Upper lobe of left lung (tissue), 6 donors: ENCODE data around the gene CD8B. TPM values are rescaled to one million over a fixed set of nuclear protein-coding genes. Genes with fewer than 3 reads are reported as not detected.

ENCODE experiments used
- ATAC-seq, 2 donors: fragments of 200-7000 bp; cut with Tn5 transposase; one replicate each; pipeline ENCODE4 v1.9.1; 2022; ENCODE audit warnings: mild to moderate bottlenecking in 2 of 2, moderate library complexity in 2 of 2; ENCODE audit not compliant: low FRiP score in 2 of 2
- DNase-seq, 2 donors: peaks; one replicate each; pipeline ENCODE4 v3.0.0-alpha.2; 2019 to 2020
- H3K27ac ChIP-seq, 4 donors: fragments of 200-600 bp; sonication (generic); one replicate each; pipeline ENCODE4 v1.5.1; 2016 to 2019
- H3K27me3 ChIP-seq, 4 donors: fragments of 200-600 bp; sonication (generic); one replicate each; pipeline ENCODE4 v1.5.1; 2017 to 2019
- H3K36me3 ChIP-seq, 4 donors: fragments of 200-600 bp; sonication (generic); one replicate each; pipeline ENCODE4 v1.5.1; 2016 to 2019
- H3K4me1 ChIP-seq, 4 donors: fragments of 200-600 bp; sonication (generic); one replicate each; pipeline ENCODE4 v1.5.1; 2018 to 2019
- H3K4me3 ChIP-seq, 4 donors: fragments of 200-600 bp; sonication (generic); one replicate each; pipeline ENCODE4 v1.5.1; 2017 to 2019; ENCODE audit warnings: mild to moderate bottlenecking in 2 of 4, moderate library complexity in 1 of 4
- H3K9me3 ChIP-seq, 4 donors: fragments of 200-600 bp; sonication (generic); one replicate each; pipeline ENCODE4 v1.5.1; 2018 to 2019
- EP300 ChIP-seq, 4 donors: sonication (generic); formaldehyde crosslinking; IDR thresholded peaks; one replicate each; pipeline ENCODE4 v1.5.1; 2017; ENCODE audit warnings: antibody characterized with exemption in 4 of 4, control low read depth in 2 of 4
- POLR2A ChIP-seq, 4 donors: fragments of 450-650 bp; IDR thresholded peaks; one replicate each; pipeline ENCODE4 v1.5.1; 2016 to 2017; ENCODE audit warnings: antibody characterized with exemption in 4 of 4, mild to moderate bottlenecking in 2 of 4
- POLR2AphosphoS5 ChIP-seq, 2 donors: sonication (generic); formaldehyde crosslinking; IDR thresholded peaks; one replicate each; pipeline ENCODE4 v1.5.1; 2017; ENCODE audit warnings: antibody characterized with exemption in 2 of 2
- WGBS, 2 donors: methylation state at CpG; one replicate each; pipeline ENCODE4 v1.1.5; 2017 to 2018; 5-methylcytosine and 5-hydroxymethylcytosine counted together
- total RNA-seq, 6 donors: library from RNA; depleted of rRNA in 4 of 6; stranded (reverse); fragments of >200 nt in 4 of 6; gene quantifications; one replicate each; pipeline versions ENCODE4 v1.1.0 to v1.2.1, GENCODE V29; 2016 to 2021
- TF ChIP-seq, protein P1 (sequence below), 6 experiments: fragments of 450-650 bp in 4 of 6; fragments of 200-600 bp in 2 of 6; sonication (generic) in 2 of 6; IDR thresholded peaks; one replicate each; pipeline ENCODE4 v1.5.1; 2016 to 2019; ENCODE audit warnings: antibody characterized with exemption in 6 of 6
- donor health status: DM: no; HTN: no; CAD: no; lungs with moderate emphysema.
- donor health status: DM: no; HTN: yes; CAD: no; lungs with severe emphysema.

CD8B gene
- total RNA-seq, 6 donors from 2014 or later, result 1.4 to 13.3 (median 5.2) TPM

DNA sequence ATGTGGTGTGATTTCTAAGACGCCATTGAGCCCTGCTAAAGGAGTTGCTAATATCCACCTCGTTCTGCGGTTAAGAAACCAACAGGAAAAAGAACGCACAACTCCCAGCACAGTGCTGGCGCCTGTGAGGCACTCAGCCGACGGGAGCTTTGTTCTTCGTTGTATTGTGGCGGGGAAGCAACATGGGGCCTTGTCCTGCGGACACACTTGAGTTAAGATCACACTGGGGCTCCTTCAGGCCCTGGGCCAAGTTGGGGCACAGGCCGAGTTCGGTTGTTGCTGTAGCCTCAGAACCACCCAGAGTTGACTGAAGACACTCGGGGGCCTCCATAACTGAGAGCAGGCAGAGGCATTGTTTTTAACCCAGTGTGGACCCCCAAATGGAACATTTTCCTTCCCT is 40.4 kb downstream of the CD8B start:
- Histone ChIP-seq H3K4me1 (no peaks in the 10 kb centered on the region), H3K36me3 (no peaks in the 10 kb centered on the region), H3K9me3 (peaks cover 0 to 6% (median 2%) of the 10 kb centered on the region in 4 donors), H3K4me3 (no peak overlapping the region), H3K27ac (no peak overlapping the region), H3K27me3 (no peaks in the 10 kb centered on the region)
- WGBS, 2 donors, result 80 to 90% methylated on average over 13 of the region's 13 CpGs
- ATAC-seq (no peak), DNase-seq (no peak)
- TF ChIP-seq EP300 (IDR thresholded peaks at IDR 0.05), result no peak
- TF ChIP-seq POLR2A (IDR thresholded peaks at IDR 0.05), result no peak
- TF ChIP-seq, protein P1, sequence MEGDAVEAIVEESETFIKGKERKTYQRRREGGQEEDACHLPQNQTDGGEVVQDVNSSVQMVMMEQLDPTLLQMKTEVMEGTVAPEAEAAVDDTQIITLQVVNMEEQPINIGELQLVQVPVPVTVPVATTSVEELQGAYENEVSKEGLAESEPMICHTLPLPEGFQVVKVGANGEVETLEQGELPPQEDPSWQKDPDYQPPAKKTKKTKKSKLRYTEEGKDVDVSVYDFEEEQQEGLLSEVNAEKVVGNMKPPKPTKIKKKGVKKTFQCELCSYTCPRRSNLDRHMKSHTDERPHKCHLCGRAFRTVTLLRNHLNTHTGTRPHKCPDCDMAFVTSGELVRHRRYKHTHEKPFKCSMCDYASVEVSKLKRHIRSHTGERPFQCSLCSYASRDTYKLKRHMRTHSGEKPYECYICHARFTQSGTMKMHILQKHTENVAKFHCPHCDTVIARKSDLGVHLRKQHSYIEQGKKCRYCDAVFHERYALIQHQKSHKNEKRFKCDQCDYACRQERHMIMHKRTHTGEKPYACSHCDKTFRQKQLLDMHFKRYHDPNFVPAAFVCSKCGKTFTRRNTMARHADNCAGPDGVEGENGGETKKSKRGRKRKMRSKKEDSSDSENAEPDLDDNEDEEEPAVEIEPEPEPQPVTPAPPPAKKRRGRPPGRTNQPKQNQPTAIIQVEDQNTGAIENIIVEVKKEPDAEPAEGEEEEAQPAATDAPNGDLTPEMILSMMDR (IDR thresholded peaks at IDR 0.05), result no peak
- no peak for TF ChIP-seq POLR2AphosphoS5 (IDR thresholded peaks at IDR 0.05)

DNA sequence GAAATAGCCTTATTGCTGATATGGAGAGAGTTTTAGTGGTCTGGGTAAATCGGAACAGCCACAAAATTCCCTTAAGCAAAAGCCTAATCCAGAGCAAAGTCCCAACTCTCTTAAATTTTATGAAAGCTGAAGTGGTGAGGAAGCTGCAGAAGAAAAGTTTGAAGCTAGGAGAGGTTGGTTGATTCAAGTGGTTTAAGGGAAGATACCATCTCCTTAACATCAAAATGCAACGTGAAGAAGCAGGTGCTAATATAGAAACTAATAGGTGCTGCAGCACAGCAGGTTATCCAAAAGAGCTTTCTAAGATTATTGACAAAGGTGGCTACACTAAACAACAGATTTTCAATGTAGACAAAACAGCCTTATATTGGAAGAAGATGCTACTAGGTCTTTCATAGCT is 42.7 kb downstream of the CD8B start:
- no peaks in the 10 kb centered on the region for H3K27me3 ChIP-seq
- no peaks in the 10 kb centered on the region for H3K36me3 ChIP-seq
- WGBS, 2 donors, result 82 to 90% methylated on average over 2 of the region's 2 CpGs
- H3K9me3 ChIP-seq, result peaks cover 0 to 6% (median 2%) of the 10 kb centered on the region in 4 donors
- H3K4me3 ChIP-seq, result no peak overlapping the region
- no peak overlapping the region for H3K27ac ChIP-seq
- no peak for TF ChIP-seq POLR2A (IDR thresholded peaks at IDR 0.05)
- TF ChIP-seq, protein P1 (IDR thresholded peaks at IDR 0.05), result no peak
- no peak for TF ChIP-seq POLR2AphosphoS5 (IDR thresholded peaks at IDR 0.05)
- no peak for TF ChIP-seq EP300 (IDR thresholded peaks at IDR 0.05)
- ATAC-seq (no peak), DNase-seq (no peak)
- no peaks in the 10 kb centered on the region for H3K4me1 ChIP-seq

DNA sequence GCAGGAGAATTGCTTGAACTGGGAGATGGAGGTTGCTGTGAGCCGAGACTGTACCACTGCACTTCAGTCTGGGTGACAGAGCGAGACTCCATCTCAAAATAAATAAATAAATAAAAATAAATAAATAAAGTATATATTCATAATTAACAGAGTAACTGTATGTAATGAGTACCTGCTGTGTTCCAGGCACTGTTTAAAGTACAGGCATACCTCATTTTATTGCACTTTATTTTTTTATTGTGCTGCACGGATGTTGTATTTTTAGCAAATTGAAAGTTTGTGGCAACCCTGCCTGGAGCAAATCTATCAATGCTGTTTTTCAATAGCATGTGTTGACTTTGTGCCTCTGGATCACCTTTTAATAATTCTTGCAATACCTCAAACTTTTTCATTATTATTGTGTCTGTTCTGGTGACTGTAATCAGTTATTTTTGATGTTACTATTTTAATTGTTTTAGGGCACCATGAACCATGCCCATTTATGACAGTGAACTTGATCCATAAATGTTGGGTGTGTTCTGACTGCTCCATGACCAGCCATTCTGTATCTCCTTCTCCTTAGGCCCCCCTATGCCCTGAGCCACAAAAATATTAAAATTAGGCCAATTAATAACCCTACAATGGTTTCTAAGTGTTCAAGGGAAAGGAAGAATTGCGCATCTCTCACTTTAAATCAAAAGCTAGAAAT is 43.4 kb downstream of the CD8B start:
- Histone ChIP-seq H3K27ac (no peak overlapping the region), H3K27me3 (no peaks in the 10 kb centered on the region), H3K9me3 (peaks cover 0 to 6% (median 2%) of the 10 kb centered on the region in 4 donors), H3K36me3 (no peaks in the 10 kb centered on the region), H3K4me1 (no peaks in the 10 kb centered on the region), H3K4me3 (no peak overlapping the region)
- ATAC-seq, result no peak
- DNase-seq, result no peak
- TF ChIP-seq POLR2A (IDR thresholded peaks at IDR 0.05), result no peak
- no peak for TF ChIP-seq EP300 (IDR thresholded peaks at IDR 0.05)
- no peak for TF ChIP-seq POLR2AphosphoS5 (IDR thresholded peaks at IDR 0.05)
- TF ChIP-seq, protein P1 (IDR thresholded peaks at IDR 0.05), result no peak
- WGBS, 2 donors, result 90 to 97% methylated on average over 4 of the region's 4 CpGs

DNA sequence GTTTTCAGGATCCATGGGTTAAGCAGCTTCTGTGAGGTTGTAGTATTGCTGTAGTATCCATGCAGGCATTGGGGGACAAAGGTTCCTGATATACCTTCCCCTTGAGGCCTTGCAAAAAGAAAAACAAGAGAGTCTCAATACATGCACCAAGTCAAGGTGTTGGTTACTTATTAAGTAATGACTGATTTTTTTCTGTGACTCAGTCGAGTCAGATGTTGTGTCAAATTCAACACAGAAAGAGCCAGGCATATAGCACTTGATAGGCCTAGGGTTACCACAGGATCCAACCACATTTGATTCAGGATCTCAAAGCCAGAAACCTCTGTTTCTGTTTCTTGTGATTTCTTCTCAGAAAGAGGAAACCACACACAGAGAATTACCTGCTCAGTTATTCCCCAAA is 46.1 kb downstream of the CD8B start:
- DNase-seq (no peak), ATAC-seq (no peak)
- Histone ChIP-seq H3K4me3 (no peak overlapping the region), H3K36me3 (no peaks in the 10 kb centered on the region), H3K27me3 (no peaks in the 10 kb centered on the region), H3K9me3 (no peaks in the 10 kb centered on the region), H3K4me1 (no peaks in the 10 kb centered on the region), H3K27ac (no peak overlapping the region)
- TF ChIP-seq POLR2A (IDR thresholded peaks at IDR 0.05) (no peak), POLR2AphosphoS5 (IDR thresholded peaks at IDR 0.05) (no peak), EP300 (IDR thresholded peaks at IDR 0.05) (no peak)
- TF ChIP-seq, protein P1 (IDR thresholded peaks at IDR 0.05), result no peak
- 73 to 79% methylated on average over 1 of the region's 1 CpG for WGBS, 2 donors
